ENCODE results near the gene NDNF.

NDNF gene

GRCh38 chr4:121014544-121014943 lies 57.8 kb downstream of the NDNF start:
- DNase-seq (ENCODE audit: low spot score): no peak

GRCh38 chr4:121011780-121012340 lies 60.5 kb downstream of the NDNF start:
- DNase-seq (ENCODE audit: low spot score): no peak

DNA sequence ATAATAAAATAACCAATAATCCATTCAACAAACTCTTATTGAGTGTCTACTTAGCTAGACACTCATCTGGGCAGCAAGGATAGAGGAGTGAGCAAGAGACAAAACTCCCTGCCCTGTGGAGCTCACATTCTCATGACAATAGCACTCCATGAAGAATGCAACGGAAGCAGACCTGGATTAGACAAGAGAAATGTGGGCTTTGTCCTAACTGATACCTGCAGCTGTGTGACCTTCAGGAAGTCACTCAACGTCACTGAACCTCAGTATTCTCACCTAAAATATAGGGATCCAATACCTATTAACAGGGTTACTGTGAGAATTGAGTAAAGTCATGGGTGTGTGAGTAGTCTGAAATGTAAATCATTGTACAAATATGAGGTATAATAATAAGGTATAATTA lies 61.2 kb downstream of the NDNF start:
- DNase-seq (ENCODE audit: low spot score): no peak

GRCh38 chr4:121009578-121010478 lies 62.5 kb downstream of the NDNF start:
- DNase-seq (ENCODE audit: low spot score): no peak

DNA sequence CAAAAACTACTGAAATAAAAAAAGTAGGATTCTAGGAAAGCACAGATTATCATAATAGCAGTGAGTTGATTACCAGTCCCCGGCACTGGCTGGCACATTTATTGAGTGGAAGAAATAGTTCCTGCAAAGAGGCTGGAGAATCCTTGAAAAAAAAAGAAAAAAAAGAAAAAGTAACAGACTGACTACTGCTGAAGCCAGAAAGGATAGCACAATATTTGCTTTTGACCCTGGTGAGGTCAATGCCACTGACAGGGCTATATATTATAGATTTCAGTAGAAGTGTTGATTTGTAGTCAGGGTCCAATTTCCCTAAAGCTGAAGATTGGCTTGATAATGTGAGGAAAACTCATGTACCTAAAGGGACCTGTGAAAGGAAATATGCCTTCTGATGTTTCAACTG lies 64.7 kb downstream of the NDNF start:
- DNase-seq (ENCODE audit: low spot score): no peak

DNA sequence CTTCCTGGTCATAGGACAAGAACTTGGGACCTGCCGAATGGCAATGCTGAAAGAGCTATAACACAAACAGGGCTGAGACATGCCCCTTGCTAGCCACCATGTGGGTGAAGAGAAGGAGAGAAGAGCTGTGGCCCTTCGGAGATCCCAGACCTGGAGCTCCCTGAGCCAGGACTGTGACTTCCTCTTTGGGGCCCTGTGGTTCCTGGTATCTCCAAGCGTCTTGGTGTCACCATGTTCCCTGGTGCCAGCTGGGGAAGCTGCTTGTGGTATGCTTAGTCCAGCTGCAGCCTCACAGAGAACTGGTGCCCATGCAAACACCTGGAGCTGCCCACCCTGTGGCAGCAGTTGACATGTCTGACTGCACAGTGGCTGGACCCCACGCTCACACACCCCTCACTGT lies 68.5 kb downstream of the NDNF start:
- no peak for DNase-seq (ENCODE audit: low spot score)

- no peak for DNase-seq (ENCODE audit: low spot score)
Observed at GRCh38 chr4:120995266-120996010, 76.9 kb downstream of the NDNF start.

- no peak for DNase-seq (ENCODE audit: low spot score)
Observed at GRCh38 chr4:120994521-120994920, 77.8 kb downstream of the NDNF start.

- no peak for DNase-seq (ENCODE audit: low spot score)
Observed at GRCh38 chr4:120991885-120992284, 80.5 kb downstream of the NDNF start.

GRCh38 chr4:120990246-120990645 lies 82.1 kb downstream of the NDNF start:
- DNase-seq (ENCODE audit: low spot score): no peak

All from left forelimb (tissue), 1 donor.